GM21423 (cell line): ENCODE results near the gene LRFN3.
"Not testable (repeated sequence)": the region's sequence is repeated elsewhere in the genome, so short reads cannot be mapped to it uniquely, and the experiment has no call there.

Experiments used
- ATAC-seq: cut with Tn5 transposase; IDR thresholded peaks from one replicate; pipeline ENCODE4 v1.9.1; 2021; ENCODE audit warnings: mild to moderate bottlenecking, moderate library complexity; ENCODE audit not compliant: unreplicated experiment

LRFN3 gene

DNA sequence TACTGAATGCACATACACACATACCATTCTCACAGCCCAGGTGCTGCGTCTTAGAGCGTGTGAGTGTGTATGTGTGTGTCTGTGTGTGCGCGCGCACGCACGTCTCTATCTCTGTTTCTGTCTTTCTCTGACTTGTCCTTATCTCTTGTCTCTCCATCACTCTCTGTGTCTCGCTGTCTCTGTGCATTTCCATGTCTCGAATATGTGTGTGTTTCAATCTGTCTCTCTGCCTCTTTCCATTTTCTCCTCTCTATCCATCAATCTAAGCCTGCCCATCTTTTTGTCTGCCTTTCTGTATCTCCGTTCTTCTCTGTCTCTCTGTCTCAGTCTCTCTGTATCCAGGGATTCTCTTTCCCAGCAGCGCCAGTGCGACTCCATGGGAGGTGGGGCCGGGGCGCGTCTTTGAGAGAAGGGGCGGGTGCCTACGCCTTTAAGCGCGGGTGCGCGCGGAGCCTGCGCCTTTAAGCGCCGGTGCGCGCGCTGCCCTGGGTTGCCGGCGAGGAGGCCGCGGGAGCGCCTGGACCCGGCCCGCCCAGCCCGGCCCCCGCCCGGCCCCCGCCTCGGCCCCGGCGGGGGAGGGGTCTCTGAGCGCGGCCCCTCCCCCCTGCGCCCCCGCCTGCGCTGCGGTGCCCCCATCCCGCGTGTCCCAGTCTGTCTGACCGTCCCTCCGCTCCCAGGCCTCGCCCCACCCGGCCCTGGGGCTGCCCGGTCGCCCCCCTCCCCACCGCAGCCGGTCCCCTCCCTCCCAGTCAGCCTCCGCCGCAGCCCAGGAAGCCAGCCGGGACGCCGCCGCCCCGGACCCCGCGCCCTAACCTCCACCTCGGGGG, at the start of gene LRFN3:
Gene LRFN3 (plus strand): TSS at position 464 of the 827 bp plus-strand sequence. CDS start 3,052 bp downstream, outside the sequence.
- ATAC-seq: no peak

GRCh38 chr19:35887197-35887596, 49.0 kb upstream of the LRFN3 start:
- ATAC-seq: no peak

- no peak for ATAC-seq
Observed at GRCh38 chr19:35888398-35888797, 47.8 kb upstream of the LRFN3 start.

DNA sequence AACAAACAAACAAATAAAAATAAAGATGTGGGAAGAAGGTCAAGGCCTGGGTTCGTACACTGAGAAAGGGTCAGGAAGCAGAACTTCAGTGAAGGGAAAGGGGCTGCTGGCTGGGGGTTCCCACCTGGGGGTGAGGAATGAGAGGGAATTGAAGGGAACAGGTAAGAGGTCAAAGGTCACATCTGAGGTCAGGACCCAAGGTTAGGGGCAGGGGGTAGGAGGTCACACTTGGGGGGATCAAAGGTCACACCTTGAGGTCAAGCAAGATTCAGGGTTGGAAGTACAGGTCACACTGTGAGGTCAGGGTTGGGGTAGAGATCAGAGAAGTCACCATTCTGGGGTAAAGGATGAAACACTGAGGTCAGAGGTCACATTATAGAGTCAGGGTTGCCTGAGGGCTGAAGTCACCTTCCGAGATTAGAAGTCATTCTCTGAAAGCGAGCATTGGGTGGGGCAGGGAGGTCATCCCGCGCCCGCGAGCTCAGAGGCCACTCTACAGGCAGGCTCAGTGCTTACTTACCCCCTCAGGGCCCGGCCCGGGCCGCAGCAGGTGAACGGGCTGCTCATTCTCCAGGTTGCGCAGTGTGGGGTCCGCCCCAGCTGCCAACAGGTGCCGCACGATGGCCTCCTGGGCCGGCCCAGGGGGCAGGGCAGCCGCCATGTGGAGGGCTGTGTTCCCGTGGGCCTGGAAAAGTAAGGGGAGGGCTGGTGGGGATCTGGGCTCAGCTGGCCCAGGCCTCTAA, 46.6 kb upstream of the LRFN3 start:
- no peak for ATAC-seq

DNA sequence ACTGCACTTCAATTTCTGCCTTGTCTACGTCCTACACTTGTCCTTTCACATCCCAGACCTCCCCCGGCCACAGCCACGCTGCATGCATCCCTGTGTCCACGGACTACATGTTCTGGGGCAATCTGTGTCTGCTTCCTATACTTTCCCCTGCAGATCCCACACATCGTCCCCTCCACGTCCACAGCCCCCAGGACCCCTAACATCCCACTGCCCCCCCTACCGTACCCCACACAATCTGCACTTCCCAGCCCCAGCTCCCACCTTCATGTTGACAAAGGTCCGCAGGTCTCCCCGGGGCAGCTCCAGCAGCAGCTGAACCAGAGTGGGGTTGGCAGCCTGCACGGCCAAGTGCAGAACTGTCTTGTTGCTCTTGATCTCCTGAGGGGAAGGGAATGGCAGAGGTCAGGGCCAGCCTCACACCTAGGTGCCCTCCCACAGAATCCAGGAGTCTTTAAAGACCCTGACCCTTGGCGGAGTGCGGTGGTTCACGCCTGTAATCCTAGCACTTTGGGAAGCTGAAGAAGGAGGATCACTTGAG, 46.0 kb upstream of the LRFN3 start:
- no peak for ATAC-seq

DNA sequence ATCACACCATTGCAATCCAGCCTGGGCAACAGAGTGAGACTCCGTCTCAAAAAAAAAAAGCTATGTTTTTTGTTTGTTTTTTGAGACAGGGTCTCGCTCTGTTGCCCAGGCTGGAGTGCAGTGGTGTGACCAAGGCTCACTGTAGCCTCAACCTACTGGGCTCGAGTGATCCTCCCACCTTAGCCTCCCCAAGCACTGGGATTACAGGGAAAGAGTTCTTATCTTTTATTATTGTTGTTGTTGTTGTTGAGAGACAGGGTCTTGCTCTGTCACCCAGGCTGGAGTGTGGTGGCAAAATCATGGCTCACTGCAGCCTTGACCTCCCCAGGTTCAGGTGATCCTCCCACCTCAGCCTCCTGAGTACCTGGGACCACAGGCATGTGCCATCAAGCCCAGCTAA, 44.4 kb upstream of the LRFN3 start:
- not testable (repeated sequence) for ATAC-seq

DNA sequence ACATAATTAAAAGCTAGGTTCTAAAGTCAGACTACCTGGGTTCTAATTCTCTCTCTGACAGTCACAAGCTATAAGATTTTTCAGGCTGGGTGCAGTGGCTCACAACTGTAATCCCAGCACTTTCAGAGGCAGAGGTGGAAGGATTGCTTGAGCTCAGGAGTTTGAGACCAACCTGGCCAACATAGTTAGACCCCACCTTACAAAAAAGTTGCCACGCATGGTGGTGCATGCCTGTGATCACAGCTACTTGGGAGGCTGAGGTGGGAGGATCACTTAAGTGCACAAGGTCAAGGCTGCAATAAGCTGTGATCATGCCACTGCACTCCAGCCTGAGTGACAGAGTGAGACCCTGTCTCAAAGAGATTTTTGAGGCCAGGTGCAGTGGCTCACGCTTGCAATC, 41.8 kb upstream of the LRFN3 start:
- no peak for ATAC-seq

GRCh38 chr19:35895911-35896642, 40.1 kb upstream of the LRFN3 start:
- no peak for ATAC-seq

DNA sequence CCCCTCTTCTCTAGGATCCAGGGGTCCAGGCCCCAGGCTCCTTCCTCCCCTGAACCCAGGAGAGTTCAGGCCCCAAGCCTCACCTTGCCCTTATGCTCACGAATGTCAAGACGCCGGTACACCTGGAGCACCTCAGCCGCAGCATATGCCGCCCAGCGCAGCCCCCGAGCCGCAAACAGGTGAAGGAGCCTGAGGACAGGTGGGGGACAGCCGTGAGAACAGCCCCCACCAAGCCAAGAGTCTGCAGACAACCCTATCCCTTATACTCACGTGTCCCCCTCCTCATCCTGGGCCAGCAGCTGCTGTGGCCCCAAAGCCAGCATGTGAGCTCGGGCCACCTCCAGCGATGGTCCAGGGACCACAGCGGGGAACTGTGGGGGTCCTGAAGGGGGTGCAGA, 39.5 kb upstream of the LRFN3 start:
- no peak for ATAC-seq

DNA sequence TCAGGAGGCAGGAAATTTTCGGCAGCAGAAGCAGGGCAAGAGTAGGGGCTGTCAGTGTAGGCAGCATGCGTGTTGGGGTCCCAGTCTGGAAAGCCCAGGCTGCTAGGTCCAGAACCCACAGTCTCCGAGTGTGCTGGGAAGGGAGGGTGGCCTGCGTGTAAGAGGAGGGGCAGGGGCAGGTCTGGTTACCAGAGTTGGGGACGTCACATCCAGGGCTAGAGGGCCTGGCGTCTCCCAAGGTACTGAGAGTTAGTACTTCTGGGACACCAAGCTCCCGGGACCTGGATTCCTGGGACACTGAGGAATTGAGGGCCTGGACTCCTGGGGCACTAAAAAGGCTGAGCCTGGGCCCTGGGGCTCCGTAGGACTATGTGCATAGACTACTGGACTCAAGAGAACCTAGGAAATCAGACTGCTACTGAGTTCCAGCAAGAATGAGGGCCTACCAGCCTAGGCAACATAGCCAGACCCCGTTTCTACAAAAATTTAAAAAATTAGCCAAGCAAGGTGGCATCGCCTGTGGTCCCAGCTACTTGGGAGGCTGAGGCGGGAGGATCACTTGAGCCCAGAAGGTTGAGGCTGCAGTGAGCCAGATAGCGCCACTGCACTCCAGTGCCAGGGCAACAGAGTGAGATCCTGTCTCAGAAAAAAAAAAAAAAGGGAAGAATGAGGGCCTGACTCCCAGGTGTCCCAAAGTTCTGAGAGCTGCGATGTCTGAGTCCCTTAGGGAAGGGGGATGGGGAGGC, 38.3 kb upstream of the LRFN3 start:
- no peak for ATAC-seq

GRCh38 chr19:35898499-35898809, 37.7 kb upstream of the LRFN3 start:
- no peak for ATAC-seq

DNA sequence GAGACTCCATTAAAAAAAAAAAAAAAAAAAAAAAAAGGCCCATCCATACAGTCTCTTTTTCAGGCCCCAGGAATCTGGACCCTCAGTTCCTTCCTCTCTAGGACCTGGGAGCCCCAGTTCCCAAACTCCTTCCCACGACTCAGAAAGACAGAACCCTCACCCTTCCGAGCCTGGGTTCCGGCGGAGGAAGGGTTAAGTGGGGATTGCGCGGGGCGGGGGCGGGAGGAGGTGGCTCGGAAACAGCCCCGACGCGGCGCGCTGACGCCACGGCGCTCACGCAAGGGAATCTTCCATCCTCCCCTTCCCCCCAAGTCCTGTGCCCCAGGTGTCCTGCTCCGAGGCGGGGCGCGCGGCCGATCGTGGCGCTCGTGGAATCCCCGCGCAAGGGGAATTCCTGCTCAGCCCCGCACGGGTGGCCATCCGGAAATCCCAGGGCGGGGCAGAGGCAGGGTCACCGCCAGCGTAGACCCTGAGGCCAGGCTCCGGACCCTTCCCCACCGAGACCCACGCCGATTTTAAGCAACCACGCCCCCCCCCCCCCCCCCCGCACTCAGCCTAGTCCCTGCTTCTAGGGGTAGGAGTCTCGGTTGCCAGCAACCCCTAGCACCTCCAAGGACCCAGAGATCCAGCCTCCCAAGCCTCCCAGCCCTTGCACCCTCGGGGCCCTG, 36.5 kb upstream of the LRFN3 start:
- ATAC-seq: peak; percentile 44

GRCh38 chr19:35901055-35901644, 35.0 kb upstream of the LRFN3 start:
- no peak for ATAC-seq

DNA sequence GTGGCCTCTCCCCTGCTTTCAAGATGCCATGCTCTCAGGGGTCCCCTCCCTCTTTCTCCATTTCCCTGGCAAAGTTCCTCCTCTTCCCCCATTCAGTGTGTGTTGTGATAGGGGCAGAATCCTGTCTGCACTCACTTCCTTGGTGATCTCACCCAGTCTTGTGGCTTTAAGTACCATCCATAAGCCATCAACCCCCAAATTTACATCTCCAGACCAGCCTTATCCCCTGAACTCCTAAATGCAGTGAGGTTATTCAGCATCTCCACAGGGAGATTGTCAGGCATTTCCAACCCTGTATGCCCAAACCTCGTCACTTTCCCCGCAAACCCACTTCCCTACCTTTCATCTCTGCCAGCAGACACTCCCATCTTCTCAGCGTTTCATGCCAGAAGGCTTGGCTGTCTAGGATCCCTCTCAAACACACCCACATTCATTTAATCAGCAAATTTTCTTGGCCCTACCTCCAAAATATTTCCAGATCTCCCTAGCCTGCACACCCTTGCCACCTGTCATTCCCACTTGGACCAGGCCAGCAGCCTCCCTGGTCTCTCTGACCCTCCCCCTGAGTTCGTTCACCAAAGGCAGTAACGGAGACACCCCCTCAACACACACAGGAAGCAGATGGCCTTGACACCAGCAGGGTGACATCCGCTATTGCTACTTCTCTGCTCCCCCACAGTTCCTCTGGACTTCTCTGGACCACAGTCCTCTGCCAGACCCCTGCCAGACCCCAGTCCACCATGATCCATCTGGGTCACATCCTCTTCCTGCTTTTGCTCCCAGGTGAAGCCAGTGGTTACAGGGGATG, 34.1 kb upstream of the LRFN3 start, which contains the start of gene HCST:
Gene HCST (plus strand): TSS at position 676 of the 808 bp plus-strand sequence. CDS start 65 bp downstream, at position 741.
- no peak for ATAC-seq

GRCh38 chr19:35902870-35903475, 33.2 kb upstream of the LRFN3 start:
- no peak for ATAC-seq

GRCh38 chr19:35903550-35904179, 32.5 kb upstream of the LRFN3 start:
- peak; percentile 45 for ATAC-seq

- ATAC-seq: no peak
Observed at GRCh38 chr19:35904311-35905068, 31.7 kb upstream of the LRFN3 start.
